LNCAP (cell line): ENCODE measurements around the gene AATK.

Experiments used
- TF ChIP-seq, protein P1 (sequence below): fragments of 450-650 bp; IDR thresholded peaks from 2 replicates; pipeline ENCODE4 v1.5.1; 2017; ENCODE audit warnings: mild to moderate bottlenecking

AATK gene

DNA sequence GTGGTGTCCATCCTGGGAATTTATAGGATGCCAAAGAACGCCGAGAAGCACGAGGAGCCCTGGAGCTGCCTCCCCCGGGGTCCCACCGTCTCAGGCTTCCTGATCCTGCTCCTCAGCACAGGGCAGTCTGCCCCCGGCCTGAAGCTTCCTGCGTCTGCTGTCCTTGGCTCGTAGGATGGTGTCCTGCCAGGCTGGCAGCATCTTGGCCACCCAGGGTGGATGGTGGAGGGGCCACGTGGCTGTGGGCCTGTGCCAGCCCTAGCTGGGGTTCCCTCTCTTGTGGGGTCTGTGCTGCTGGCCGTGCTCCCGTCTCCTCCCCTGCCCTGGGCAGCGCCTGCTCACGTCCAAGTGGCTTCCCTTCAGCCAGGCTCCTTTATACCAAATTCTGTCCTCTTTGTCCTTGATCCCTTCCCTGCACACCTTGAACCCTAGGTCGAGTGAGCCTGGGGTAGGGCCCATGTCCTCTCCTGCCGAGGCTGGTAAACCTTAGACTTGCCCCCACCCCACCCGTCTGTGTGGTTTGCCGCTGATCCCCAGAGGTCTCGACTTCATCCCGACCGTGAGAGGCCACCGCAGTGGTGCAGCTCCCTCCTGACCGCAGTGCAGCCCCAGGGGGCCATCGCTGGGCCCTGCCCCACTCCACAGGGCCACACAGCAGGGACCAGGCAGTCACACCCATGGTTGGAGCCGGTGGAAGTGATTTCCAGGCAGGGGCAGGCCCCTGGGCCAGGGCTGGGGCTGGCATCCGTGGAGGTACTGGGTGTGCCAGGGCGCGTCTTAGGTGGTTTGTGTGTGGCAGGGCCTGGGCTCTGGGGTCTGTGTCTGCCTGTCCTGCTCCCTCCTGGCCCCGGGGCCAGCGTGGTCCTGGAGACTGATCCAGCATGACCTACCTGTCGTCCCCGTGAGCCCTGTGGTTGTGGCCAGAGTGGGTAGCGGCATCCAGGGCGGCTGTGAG, 84.5 kb downstream of the AATK start:
- TF ChIP-seq, protein P1, sequence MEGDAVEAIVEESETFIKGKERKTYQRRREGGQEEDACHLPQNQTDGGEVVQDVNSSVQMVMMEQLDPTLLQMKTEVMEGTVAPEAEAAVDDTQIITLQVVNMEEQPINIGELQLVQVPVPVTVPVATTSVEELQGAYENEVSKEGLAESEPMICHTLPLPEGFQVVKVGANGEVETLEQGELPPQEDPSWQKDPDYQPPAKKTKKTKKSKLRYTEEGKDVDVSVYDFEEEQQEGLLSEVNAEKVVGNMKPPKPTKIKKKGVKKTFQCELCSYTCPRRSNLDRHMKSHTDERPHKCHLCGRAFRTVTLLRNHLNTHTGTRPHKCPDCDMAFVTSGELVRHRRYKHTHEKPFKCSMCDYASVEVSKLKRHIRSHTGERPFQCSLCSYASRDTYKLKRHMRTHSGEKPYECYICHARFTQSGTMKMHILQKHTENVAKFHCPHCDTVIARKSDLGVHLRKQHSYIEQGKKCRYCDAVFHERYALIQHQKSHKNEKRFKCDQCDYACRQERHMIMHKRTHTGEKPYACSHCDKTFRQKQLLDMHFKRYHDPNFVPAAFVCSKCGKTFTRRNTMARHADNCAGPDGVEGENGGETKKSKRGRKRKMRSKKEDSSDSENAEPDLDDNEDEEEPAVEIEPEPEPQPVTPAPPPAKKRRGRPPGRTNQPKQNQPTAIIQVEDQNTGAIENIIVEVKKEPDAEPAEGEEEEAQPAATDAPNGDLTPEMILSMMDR: no peak

DNA sequence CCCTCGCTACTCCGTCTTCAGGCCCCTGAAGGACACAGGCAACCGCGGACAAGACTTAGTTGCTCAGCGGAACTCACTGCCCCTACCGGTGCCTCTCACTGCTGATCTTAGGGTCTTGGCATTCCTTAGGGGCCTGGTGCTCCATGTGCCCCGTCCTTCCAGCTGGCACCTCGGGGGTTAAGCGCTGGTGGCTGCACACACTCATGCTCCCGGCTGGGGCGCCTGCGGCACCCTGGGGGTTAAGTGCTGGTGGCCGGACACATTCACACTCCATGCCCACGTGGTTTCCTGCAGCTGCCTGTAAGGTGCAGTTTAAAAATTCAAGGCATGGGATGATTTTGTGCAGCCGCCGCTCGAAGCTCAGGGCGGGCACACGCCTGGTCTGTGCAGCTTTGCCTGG, 86.0 kb downstream of the AATK start:
- TF ChIP-seq, protein P1: no peak

- TF ChIP-seq, protein P1: no peak
Measured at GRCh38 chr17:81076141-81076679, 89.8 kb downstream of the AATK start.

DNA sequence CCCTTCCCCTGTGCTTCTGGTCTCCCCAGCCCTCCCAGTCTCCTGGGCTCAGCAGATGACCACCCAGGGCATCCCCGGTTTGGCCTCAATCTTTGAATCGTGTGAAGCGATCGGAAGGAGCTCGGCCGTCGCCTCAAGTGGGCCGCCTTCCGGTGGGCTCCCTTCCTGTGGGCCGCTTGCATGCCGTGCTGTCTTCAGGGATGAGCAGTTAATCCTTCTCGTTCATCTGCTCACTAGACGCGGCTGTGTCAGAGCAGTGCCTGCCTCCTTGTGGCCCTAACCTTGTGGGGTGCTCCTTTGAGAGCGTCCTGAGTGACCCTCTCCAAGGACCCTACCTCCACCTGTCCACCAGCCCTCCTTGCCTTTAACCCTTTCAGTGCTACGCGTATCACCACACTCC, 90.7 kb downstream of the AATK start:
- TF ChIP-seq, protein P1: no peak

DNA sequence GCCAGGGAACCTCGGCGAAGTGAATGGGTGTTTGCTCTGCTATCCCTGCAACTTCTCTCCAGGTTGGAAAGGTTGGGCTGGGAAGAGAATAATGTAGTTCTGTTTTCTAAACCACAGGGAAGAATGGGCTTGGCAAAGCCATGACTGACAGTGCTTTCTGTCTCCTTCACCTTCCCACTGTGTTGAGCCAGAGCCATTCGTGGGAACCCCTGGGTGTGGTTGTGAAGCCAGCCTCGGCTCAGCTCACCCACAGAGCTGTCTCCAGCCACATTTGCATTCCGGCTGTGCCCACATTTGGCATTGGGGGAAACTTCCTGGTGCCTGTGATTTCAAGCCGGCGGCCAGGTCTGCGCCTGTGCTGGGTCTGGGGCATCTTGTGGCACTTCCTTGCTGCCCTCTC, 91.1 kb downstream of the AATK start:
- TF ChIP-seq, protein P1: no peak

DNA sequence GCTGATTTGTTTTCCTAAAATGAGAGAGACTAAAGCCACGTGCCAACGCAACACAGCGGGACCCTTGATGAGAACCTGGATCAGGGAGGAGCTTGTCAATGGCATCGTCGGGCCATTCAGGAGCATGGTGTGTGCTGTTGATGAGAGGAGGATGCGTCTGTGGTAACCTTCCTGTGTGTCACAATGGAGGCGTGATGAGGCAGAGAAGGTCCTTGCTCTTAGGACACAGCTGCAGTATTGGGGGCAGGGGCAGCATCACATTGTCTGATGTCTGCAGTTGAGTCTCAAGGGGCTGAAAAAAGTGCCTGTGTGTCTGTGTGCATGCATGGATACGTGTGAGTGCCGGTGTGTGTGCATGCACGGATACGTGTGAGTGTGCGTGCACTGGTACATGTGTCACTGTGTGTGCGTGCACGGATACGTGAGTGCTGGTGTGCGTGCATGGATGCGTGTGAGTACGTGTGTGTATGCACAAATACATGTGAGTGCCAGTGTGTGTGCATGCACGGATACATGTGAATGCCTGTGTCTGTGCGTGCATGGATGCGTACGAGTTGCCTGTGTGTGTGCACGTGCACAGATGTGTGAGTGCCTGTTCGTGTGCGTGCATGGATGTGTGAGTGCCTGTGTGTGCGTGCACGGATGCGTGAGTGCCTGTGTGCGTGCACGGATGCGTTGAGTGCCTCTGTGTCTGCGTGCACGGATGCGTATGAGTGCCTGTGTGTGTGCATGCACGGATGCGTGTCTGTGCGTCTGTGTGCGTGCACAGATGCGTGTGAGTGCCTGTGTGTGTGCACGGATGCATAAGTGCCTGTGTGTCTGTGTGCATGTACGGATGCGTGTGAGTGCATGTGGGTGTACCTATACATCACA, 91.8 kb downstream of the AATK start:
- TF ChIP-seq, protein P1: no peak
